Transverse colon (tissue), 4 donors: ENCODE results near the gene SLX4IP. TPM values are rescaled to one million over a fixed set of nuclear protein-coding genes. Genes with fewer than 3 reads are reported as not detected.

ENCODE experiments used
- DNase-seq: peaks from one replicate; pipeline ENCODE4 v3.0.0-alpha.2; 2019
- H3K27ac ChIP-seq, 4 donors: fragments of 200-600 bp; sonication (generic); 2 replicates each; pipeline ENCODE4 v1.5.1; 2016 to 2018; ENCODE audit warnings: inconsistent platforms in 4 of 4
- H3K27me3 ChIP-seq: fragments of 200-600 bp; sonication (generic); 2 replicates; pipeline ENCODE4 v1.5.1; 2017; ENCODE audit warnings: inconsistent platforms
- H3K36me3 ChIP-seq, 4 donors: fragments of 200-600 bp; sonication (generic); 2 replicates each; pipeline ENCODE4 v1.5.1; 2017 to 2019; ENCODE audit warnings: inconsistent platforms in 4 of 4
- H3K4me1 ChIP-seq, 4 donors: fragments of 200-600 bp; sonication (generic); 2 replicates each; pipeline ENCODE4 v1.5.1; 2017 to 2020; ENCODE audit warnings: inconsistent platforms in 4 of 4
- H3K4me3 ChIP-seq, 4 donors: fragments of 200-600 bp; sonication (generic); 1 replicate in 1 of 4; 2 replicates in 3 of 4; pipeline versions ENCODE4 v1.5.1 to v1.6.1; 2017 to 2019; ENCODE audit warnings: inconsistent platforms in 4 of 4
- H3K9me3 ChIP-seq, 2 donors: fragments of 200-600 bp; sonication (generic); 2 replicates each; pipeline ENCODE4 v1.5.1; 2017 to 2019; ENCODE audit warnings: inconsistent platforms in 2 of 2
- CTCF ChIP-seq, 5 experiments: fragments of 200-600 bp in 3 of 5; fragments of 450-650 bp in 2 of 5; sonication (generic) in 3 of 5; IDR thresholded peaks; 1 replicate in 2 of 5; 2 replicates in 3 of 5; pipeline ENCODE4 v1.5.1; 2016 to 2017; ENCODE audit warnings: antibody characterized with exemption in 5 of 5, inconsistent platforms in 3 of 5, mild to moderate bottlenecking in 2 of 5, moderate library complexity in 1 of 5
- EP300 ChIP-seq: sonication (generic); formaldehyde crosslinking; IDR thresholded peaks from one replicate; pipeline ENCODE4 v1.6.1; 2017; ENCODE audit warnings: antibody characterized with exemption, low read depth
- POLR2A ChIP-seq: fragments of 450-650 bp; IDR thresholded peaks from one replicate; pipeline ENCODE4 v1.6.1; 2016; ENCODE audit warnings: antibody characterized with exemption, mild to moderate bottlenecking, moderate library complexity
- POLR2AphosphoS5 ChIP-seq, 3 donors: sonication (generic); formaldehyde crosslinking; IDR thresholded peaks; one replicate each; pipeline ENCODE4 v1.6.1; 2016; ENCODE audit warnings: antibody characterized with exemption in 3 of 3
- WGBS, 2 donors: methylation state at CpG; one replicate each; pipeline ENCODE4 v1.1.5; 2018; ENCODE audit warnings: low coverage in 1 of 2; 5-methylcytosine and 5-hydroxymethylcytosine counted together
- in situ Hi-C, 4 donors: fragments of 200-750 bp; cut with MboI; loops; one replicate each; pipeline versions ENCODE4 v1.15.0 to v1.15.1; 2017; ENCODE audit warnings: low sequenced_read_pairs in 3 of 4, low pct_ligation_motif_present in 1 of 4, low pct_unique_long_range_greater_than_20kb in 1 of 4
- intact Hi-C: fragments of 100-400 bp; cut with DNase I; formaldehyde crosslinking; loops from one replicate; pipeline ENCODE4 v1.15.1; 2023; ENCODE audit warnings: low total_unique reads
- total RNA-seq, 4 donors: library from RNA; depleted of rRNA; stranded (reverse); fragments of >200 nt; gene quantifications; one replicate each; pipeline ENCODE4 v1.1.0, GENCODE V29; 2016

Gene SLX4IP
- 1 to 10 TPM; 5.4 to 8.4 (median 7.5) TPM for total RNA-seq

GRCh38 chr20:10434832-10435812, at the start of gene SLX4IP:
TSS of gene SLX4IP (plus strand) at chr20:10435305. CDS start at chr20:10458205, 22,900 bp downstream.
- DNase-seq: peak; percentile 94
- H3K27ac ChIP-seq: peak within 1 kb of the TSS; percentile 94 to 97 (median 94)
- TF ChIP-seq CTCF (IDR thresholded peaks at IDR 0.05) (no peak), POLR2A (peak; percentile 59), POLR2AphosphoS5 (IDR thresholded peaks at IDR 0.05) (peak; percentile 22 to 57 (median 43))
- H3K4me1 ChIP-seq: peaks cover 5 to 40% (median 16%) of the 10 kb centered on the region in 4 donors
- in situ Hi-C loops (loop anchor here in 1 of 4 donors (25.0 kb wide), 1 partner anchor 448 kb away; no protein-coding TSS in a partner anchor), intact Hi-C loops (no loop called here)
- 2 to 4% methylated on average over 13 to 32 of the region's 32 CpGs for WGBS, 2 donors
- H3K36me3 ChIP-seq: no peaks in the 10 kb centered on the region
- peak within 1 kb of the TSS; percentile 71 to 86 (median 78) for H3K4me3 ChIP-seq
- no peaks in the 10 kb centered on the region for H3K27me3 ChIP-seq
- H3K9me3 ChIP-seq: no peaks in the 10 kb centered on the region

- H3K27ac ChIP-seq: no peak overlapping the region
- no peaks in the 10 kb centered on the region for H3K9me3 ChIP-seq
- DNase-seq: no peak
- 76 to 84% methylated on average over 4 of the region's 4 CpGs for WGBS, 2 donors
- H3K4me1 ChIP-seq: no peaks in the 10 kb centered on the region
- no peak for TF ChIP-seq CTCF (IDR thresholded peaks at IDR 0.05)
- TF ChIP-seq EP300: no peak
- no peak for TF ChIP-seq POLR2A
- no peak for TF ChIP-seq POLR2AphosphoS5 (IDR thresholded peaks at IDR 0.05)
- in situ Hi-C loops (no loop called here), intact Hi-C loops (no loop called here)
- no peak overlapping the region for H3K4me3 ChIP-seq
- no peaks in the 10 kb centered on the region for H3K36me3 ChIP-seq
- no peaks in the 10 kb centered on the region for H3K27me3 ChIP-seq
Measured at GRCh38 chr20:10385850-10386544, 49.1 kb upstream of the SLX4IP start.

- no peaks in the 10 kb centered on the region for H3K9me3 ChIP-seq
- H3K27ac ChIP-seq: no peak overlapping the region
- no peaks in the 10 kb centered on the region for H3K27me3 ChIP-seq
- H3K4me3 ChIP-seq: no peak overlapping the region
- no peaks in the 10 kb centered on the region for H3K36me3 ChIP-seq
- H3K4me1 ChIP-seq: no peaks in the 10 kb centered on the region
- in situ Hi-C loops: no loop called here
- no peak for DNase-seq
- TF ChIP-seq CTCF (IDR thresholded peaks at IDR 0.05) (no peak), EP300 (no peak), POLR2A (no peak), POLR2AphosphoS5 (IDR thresholded peaks at IDR 0.05) (no peak)
- intact Hi-C loops: no loop called here
- WGBS, 2 donors: 75 to 83% methylated on average over 4 of the region's 4 CpGs
Measured at GRCh38 chr20:10387686-10388085, 47.4 kb upstream of the SLX4IP start.

GRCh38 chr20:10388597-10388996, 46.5 kb upstream of the SLX4IP start:
- in situ Hi-C loops (no loop called here), intact Hi-C loops (no loop called here)
- H3K9me3 ChIP-seq: no peaks in the 10 kb centered on the region
- no peak overlapping the region for H3K4me3 ChIP-seq
- no peak for TF ChIP-seq CTCF (IDR thresholded peaks at IDR 0.05)
- no peak for TF ChIP-seq EP300
- no peak for TF ChIP-seq POLR2A
- no peak for TF ChIP-seq POLR2AphosphoS5 (IDR thresholded peaks at IDR 0.05)
- no peak for DNase-seq
- no peaks in the 10 kb centered on the region for H3K36me3 ChIP-seq
- no peak overlapping the region for H3K27ac ChIP-seq
- H3K4me1 ChIP-seq: no peaks in the 10 kb centered on the region
- H3K27me3 ChIP-seq: no peaks in the 10 kb centered on the region
- WGBS, 2 donors: 69 to 75% methylated on average over 3 to 4 of the region's 4 CpGs
